GM04504 (cell line): ENCODE data around the gene TMEM91.
"Not testable (repeated sequence)": the region's sequence is repeated elsewhere in the genome, so short reads cannot be mapped to it uniquely, and the experiment has no call there.

Experiments used
- DNase-seq: peaks from one replicate; pipeline ENCODE4 v3.0.0-alpha.2; 2012; ENCODE audit warnings: low read depth

TMEM91 gene

DNA sequence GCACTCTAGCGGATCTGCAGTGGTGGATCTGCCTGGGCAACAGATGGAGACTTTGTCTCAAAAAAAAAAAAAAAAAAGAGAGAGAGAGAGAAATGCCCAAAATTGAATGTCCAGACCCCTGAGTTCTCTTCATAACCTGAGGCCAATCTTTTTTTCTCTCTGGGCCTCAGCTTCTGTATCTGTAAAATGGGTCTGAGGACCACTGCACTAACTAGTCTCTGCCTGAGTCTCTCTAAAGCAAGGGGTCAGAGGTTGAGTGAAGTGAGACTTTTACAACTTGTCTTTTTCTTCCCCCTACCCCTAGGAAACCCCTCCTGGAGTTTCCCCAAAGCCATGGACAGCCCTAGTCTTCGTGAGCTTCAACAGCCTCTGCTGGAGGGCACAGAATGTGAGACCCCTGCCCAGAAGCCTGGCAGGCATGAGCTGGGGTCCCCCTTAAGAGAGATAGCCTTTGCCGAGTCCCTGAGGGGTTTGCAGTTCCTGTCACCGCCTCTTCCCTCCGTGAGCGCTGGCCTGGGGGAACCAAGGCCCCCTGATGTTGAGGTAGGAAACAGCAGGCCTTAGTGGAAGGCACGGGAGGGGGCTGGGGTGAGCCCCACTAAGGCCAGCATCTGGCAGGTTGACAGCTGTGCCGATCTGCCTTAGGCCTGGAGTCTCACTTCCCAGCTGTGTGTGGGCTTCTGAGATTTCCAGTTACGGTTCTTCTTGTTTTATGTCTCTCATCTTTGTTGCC, 1.8 kb downstream of the TMEM91 start:
- DNase-seq: no peak

DNA sequence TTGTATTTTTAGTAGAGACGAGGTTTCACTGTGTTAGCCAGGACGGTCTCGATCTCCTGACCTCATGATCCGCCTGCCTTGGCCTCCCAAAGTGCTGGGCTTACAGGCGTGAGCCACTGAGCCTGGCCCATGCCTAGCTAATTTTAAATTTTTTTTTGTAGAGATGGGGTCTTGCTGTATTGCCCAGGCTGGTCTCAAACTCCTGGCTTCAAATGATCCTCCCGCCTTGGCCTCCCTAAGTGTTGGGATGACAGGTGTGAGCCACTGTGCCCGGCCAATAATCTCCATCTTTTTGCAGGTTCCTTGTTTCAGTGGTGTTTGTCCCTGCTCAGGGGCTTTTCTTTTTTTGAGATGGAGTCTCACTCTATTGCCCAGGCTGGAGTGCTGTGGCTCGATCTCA, 5.2 kb downstream of the TMEM91 start:
- not testable (repeated sequence) for DNase-seq

DNA sequence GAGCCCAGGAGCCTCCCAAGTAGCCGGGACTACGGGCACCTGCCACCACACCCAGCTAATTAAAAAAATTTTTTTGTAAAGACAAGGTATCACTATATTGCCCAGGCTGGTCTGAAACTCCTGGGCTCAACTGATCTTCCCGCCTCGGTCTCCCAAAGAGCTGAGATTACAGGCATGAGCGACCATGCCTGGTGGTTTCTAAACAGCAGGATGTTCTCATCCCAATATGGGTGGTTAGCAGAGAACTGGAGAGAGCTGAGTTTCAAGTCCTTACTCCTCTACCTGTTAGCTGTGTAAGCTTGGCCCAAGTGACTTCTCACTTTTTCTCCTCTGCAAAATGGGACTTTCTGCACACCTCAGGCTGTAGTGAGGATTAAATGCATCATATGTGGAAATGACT, 8.0 kb downstream of the TMEM91 start:
- DNase-seq: no peak

GRCh38 chr19:41386442-41386841, 10.1 kb downstream of the TMEM91 start:
- no peak for DNase-seq

DNA sequence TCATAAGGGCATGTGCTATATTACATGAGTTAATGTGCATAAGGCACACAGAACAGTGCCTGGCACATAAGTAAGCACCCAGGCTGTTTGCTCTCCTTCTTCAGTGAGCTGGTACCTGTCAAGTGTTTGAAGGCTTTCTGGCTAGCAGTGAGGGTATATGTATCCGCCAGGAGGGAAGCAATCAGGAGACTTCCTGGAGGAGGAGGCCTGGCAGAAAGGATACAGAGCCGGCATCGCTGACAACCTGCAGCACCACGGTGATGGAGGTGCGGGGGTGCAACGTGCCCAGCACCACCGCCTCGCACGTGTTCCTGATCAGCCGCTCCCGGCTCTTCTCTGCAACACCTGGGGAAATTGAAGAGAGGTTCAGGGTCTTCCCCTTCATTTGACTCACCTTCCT, 15.3 kb downstream of the TMEM91 start:
- no peak for DNase-seq

GRCh38 chr19:41392775-41393174, 16.4 kb downstream of the TMEM91 start:
- no peak for DNase-seq

GRCh38 chr19:41395355-41395754, 19.0 kb downstream of the TMEM91 start:
- no peak for DNase-seq

DNA sequence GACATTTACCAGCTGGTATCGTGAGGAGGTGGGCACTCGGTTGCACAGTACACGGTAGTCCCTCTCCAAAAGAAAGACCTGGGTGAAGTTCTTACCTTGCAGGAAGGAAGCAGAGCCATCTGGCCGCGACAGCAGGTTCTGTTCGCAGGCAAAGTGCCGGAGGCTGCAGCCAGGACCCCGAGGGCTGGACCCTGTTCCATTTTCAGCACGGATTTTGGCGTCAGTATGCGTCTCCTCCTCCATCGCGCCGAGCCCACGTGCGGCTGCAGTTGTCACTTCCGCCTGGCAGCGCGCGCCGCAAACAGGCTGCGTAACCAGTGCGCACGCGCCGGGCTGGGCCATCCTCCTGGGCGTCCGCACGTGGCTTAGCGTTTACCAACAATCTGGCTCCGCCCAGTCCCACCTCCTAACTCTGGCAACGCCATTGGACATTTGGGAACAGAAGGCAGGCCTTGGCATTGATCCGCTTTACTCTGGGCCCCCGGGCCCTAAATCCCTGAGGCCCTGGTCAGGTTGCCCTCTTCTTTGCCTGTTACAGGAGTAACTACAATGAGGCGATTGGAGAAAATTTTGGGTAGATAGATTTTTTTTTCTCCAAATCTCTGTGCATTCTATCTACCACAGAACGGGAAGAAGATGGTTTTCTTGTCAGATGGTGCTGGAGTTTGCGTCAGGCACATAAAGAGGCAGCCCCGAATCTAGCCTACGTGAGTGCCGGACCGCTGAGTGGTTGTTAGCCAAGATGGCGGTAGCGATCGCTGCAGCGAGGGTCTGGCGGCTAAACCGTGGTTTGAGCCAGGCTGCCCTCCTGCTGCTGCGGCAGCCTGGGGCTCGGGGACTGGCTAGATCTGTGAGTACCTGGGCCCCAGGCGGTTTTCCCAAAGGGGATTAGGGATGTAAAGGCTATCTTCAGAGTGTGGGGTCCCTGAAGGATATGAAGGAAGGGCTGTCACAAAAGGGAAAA, 21.0 kb downstream of the TMEM91 start, which contains the start of the genes BCKDHA and EXOSC5:
BCKDHA (plus strand) TSS at position 733 of the 964 bp plus-strand sequence; CDS start at position 743, 10 bp downstream.
EXOSC5 (minus strand) TSS at position 274 of the 964 bp plus-strand sequence; CDS start at position 243, 31 bp downstream.
- DNase-seq: peak; percentile 100

- no peak for DNase-seq
Measured at GRCh38 chr19:41398050-41398418, 21.7 kb downstream of the TMEM91 start.

GRCh38 chr19:41398598-41398997, 22.3 kb downstream of the TMEM91 start:
- no peak for DNase-seq

DNA sequence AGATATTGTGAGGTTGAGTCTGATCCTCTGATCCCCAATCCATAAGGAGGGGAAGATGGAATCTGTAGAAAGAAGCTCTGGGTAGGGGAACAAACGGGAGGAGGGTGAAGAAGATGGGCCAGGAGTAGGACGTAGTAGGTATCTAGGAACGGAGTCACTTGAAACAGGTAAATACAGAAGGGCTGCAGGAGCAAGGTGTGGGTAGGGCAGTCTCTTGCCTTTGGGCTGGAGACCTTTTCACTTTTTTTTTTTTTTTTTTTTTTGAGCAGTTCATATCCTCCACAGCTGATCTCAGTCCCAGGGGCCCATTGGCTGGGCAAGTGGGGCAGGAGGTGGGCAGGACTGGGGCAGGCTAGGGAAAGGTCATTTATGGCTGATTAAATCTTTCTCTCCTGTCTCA, 22.8 kb downstream of the TMEM91 start:
- DNase-seq: no peak

- no peak for DNase-seq
Measured at GRCh38 chr19:41399525-41399924, 23.2 kb downstream of the TMEM91 start.

DNA sequence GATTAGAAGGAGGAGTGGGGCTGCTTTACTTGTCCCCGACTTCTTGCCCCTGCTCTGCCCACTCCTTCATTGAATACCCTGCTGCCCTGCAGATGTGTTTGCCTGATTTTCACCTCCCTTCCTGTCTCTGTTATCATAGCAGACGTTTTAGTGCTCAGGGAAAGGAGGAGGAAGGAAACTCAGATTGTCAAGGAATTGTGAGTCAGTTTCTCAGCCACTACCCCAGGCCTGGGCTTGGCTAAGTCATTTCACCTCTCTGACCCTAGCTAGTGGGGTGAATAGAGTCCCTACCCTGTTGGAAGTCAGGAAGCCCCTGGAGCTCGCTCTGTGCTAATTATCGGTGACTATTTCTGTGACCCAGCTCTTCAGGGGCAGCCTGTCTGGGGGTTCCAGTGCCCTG, 25.1 kb downstream of the TMEM91 start:
- no peak for DNase-seq

DNA sequence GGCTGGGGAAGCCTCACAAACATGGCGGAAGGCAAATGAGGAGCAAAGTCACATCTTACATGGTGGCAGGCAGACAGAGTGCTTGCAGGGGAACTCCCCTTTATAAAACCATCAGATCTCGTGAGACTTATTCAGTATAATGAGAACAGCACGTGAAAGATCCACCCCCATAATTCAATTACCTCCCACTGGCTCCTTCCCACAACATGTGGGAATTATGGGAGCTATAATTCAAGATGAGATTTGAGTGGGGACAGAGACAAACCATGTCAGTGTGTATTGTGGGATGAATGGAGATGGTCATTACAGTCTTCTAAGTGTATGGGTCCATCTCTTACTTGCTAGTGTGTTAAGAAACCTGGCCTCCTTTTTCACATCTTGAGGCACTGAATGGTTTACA, 25.7 kb downstream of the TMEM91 start:
- no peak for DNase-seq

GRCh38 chr19:41403181-41403970, 27.0 kb downstream of the TMEM91 start:
- no peak for DNase-seq

- DNase-seq: no peak
Measured at GRCh38 chr19:41405776-41406175, 29.4 kb downstream of the TMEM91 start.

DNA sequence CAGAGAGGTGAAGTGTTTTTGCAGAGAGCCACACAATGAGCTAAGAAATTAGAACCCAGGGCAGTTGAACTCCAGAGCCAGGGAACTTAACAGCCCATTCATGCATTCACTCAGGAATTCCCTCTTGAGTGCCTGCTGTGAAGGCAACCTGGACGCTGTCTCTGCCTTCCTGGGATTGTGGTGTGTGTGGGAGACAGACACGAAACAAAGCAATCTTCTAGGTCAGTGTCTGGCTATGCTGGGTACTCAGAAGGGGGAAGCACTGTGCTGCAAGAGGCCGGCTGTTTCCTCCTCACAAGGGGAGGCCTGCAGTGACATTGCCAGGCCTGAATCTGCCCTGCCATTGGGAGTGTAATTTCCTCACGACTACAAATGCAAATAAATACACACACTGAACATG, 30.9 kb downstream of the TMEM91 start:
- DNase-seq: no peak

DNA sequence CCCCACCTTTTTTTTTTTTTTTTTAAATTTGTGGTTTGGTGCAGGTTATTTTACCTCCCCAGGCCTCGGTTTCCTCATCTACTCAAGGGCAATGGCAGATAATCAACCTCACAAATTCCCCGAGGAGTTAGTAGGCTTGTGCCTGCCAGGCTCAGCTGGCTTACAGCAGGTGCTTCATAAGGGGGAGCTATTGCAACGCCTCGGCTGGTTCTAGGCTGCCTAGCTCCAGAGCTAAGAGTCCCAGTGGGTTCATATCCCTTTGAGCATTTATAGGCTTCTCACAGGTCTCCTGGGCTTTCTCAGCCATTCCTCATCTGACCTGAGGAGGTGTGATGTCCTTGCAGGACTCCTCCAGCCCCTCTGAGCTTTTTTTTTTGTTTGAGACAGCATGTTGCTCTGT, 31.9 kb downstream of the TMEM91 start:
- DNase-seq: no peak

DNA sequence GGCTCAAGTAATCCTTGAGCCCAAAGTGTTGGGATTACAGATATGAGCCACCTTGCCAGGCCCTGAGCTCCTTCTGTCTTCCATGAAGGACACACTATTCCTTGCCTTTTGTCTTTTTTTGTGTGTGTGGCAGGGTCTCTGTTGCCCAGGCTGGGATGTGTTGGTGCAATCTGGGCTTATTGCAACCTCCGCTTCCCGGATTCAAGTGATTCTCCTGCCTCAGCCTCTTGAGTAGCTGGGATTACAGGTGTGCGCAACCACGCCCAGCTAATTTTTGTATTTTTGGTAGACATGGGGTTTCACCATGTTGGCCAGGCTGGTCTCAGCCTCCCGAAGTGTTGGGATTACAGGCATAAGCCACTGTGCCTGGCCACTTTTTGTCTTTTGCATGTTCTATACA, 32.5 kb downstream of the TMEM91 start:
- DNase-seq: not testable (repeated sequence)

GRCh38 chr19:41409288-41409687, 33.0 kb downstream of the TMEM91 start:
- DNase-seq: no peak

DNA sequence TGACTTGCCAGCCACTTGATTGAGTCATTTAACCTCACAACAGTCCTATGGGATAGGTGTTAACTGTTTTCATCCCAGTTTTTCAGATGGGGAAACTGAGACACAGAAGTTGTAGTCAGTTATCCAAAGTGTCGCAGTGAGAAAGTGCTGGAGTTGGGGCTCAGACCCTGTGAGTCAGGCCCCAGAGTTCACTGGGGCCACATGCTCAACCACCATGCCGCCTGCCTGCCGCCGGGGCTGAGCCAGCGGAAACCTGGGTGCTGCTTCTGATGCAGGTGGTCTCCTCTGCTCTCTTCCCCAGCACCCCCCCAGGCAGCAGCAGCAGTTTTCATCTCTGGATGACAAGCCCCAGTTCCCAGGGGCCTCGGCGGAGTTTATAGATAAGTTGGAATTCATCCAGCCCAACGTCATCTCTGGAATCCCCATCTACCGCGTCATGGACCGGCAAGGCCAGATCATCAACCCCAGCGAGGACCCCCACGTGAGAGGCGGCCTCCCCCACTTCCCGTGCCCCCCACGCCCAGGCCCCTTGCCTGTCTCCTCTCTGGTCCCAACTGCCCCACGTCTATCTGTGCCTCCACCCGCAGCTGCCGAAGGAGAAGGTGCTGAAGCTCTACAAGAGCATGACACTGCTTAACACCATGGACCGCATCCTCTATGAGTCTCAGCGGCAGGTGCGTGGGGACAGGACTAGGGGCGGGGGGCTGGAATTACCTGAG, 34.2 kb downstream of the TMEM91 start:
- no peak for DNase-seq
